ENCODE data around the gene MYT1. TPM values are rescaled to one million over a fixed set of nuclear protein-coding genes. Genes with fewer than 3 reads are reported as not detected.

MYT1 gene
- polyA plus RNA-seq, 1 experiment, result not detected

- H3K9me3 ChIP-seq (ENCODE audit: control insufficient read depth, insufficient read depth, low read length), result peaks cover 10% of the 10 kb centered on the region
- H3K4me3 ChIP-seq (ENCODE audit: low read depth, low read length), result no peak overlapping the region
- TF ChIP-seq, protein P1, sequence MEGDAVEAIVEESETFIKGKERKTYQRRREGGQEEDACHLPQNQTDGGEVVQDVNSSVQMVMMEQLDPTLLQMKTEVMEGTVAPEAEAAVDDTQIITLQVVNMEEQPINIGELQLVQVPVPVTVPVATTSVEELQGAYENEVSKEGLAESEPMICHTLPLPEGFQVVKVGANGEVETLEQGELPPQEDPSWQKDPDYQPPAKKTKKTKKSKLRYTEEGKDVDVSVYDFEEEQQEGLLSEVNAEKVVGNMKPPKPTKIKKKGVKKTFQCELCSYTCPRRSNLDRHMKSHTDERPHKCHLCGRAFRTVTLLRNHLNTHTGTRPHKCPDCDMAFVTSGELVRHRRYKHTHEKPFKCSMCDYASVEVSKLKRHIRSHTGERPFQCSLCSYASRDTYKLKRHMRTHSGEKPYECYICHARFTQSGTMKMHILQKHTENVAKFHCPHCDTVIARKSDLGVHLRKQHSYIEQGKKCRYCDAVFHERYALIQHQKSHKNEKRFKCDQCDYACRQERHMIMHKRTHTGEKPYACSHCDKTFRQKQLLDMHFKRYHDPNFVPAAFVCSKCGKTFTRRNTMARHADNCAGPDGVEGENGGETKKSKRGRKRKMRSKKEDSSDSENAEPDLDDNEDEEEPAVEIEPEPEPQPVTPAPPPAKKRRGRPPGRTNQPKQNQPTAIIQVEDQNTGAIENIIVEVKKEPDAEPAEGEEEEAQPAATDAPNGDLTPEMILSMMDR (IDR thresholded peaks at IDR 0.05; ENCODE audit: low read depth, low read length), result no peak
- ChIA-PET POLR2A (no interaction called here), CTCF (no interaction called here)
- DNase-seq (ENCODE audit: low read depth, low spot score), result no peak
- no peak overlapping the region for H3K27ac ChIP-seq (ENCODE audit: low read depth, low read length)
- peaks cover 13% of the 10 kb centered on the region for H3K27me3 ChIP-seq (ENCODE audit: control insufficient read depth, insufficient read depth, low read length)
Measured at GRCh38 chr20:64140061-64140931, 24.0 kb upstream of the MYT1 start.

DNA sequence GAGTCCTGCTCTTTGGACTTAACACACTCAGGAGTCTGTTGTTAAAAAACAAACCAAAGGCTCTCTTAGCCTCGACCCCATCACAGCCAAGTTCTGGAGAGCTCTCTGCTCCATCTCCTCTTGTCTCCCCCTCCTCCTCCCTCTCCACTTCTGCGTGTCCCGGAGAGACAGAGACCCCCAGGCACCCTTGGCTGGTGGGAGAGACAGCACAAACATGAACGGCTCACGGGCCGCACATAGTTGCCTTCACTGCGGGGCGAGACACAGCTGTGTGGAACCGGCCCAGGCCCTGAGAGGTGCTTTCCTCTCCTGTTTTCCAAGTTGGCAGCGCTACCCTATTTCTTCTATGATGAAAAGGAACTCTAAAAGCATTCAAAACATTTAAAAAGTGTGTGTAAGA, 23.3 kb upstream of the MYT1 start:
- Histone ChIP-seq H3K4me3 (ENCODE audit: low read depth, low read length) (no peak overlapping the region), H3K9me3 (ENCODE audit: control insufficient read depth, insufficient read depth, low read length) (peaks cover 17% of the 10 kb centered on the region), H3K27me3 (ENCODE audit: control insufficient read depth, insufficient read depth, low read length) (peaks cover 12% of the 10 kb centered on the region), H3K27ac (ENCODE audit: low read depth, low read length) (no peak overlapping the region)
- POLR2A ChIA-PET, result no interaction called here
- TF ChIP-seq, protein P1 (IDR thresholded peaks at IDR 0.05; ENCODE audit: low read depth, low read length), result no peak
- CTCF ChIA-PET, result no interaction called here
- DNase-seq (ENCODE audit: low read depth, low spot score), result no peak

DNA sequence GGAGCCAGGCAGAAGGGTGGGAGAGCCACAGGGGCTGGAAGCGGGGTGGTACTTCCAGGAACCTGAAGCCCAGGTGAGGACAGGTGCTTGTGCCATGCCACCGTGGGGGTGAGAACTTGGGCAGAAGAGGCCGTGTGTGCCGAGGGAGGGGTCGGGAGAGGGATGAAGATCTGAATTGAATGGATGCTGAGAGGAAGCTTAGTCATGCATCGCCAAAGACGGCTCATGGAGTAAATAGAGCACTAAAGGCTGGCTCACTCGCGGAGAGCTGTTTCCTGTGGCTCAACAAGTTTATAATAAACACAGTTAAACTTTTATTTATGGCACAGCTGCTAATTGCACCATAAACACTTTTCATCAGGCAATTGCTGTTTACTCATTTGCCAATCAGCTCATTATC, 21.7 kb upstream of the MYT1 start:
- POLR2A ChIA-PET, result no interaction called here
- CTCF ChIA-PET, result no interaction called here
- Histone ChIP-seq H3K9me3 (ENCODE audit: control insufficient read depth, insufficient read depth, low read length) (peaks cover 29% of the 10 kb centered on the region), H3K27ac (ENCODE audit: low read depth, low read length) (no peak overlapping the region), H3K4me3 (ENCODE audit: low read depth, low read length) (no peak overlapping the region), H3K27me3 (ENCODE audit: control insufficient read depth, insufficient read depth, low read length) (peaks cover 8% of the 10 kb centered on the region)
- TF ChIP-seq, protein P1 (IDR thresholded peaks at IDR 0.05; ENCODE audit: low read depth, low read length), result no peak
- DNase-seq (ENCODE audit: low read depth, low spot score), result no peak

- Histone ChIP-seq H3K27ac (ENCODE audit: low read depth, low read length) (no peak overlapping the region), H3K27me3 (ENCODE audit: control insufficient read depth, insufficient read depth, low read length) (peaks cover 8% of the 10 kb centered on the region), H3K4me3 (ENCODE audit: low read depth, low read length) (no peak overlapping the region), H3K9me3 (ENCODE audit: control insufficient read depth, insufficient read depth, low read length) (peaks cover 29% of the 10 kb centered on the region)
- no peak for DNase-seq (ENCODE audit: low read depth, low spot score)
- ChIA-PET CTCF (no interaction called here), POLR2A (no interaction called here)
- TF ChIP-seq, protein P1 (IDR thresholded peaks at IDR 0.05; ENCODE audit: low read depth, low read length), result no peak
Measured at GRCh38 chr20:64143018-64143801, 21.0 kb upstream of the MYT1 start.

Data from AG04450 (cell line).